Mesothelial cell of epicardium (in vitro differentiated cells): ENCODE data around the gene ZNF607. TPM values are rescaled to one million over a fixed set of nuclear protein-coding genes. Genes with fewer than 3 reads are reported as not detected.

Experiments
- DNase-seq, 2 experiments: peaks; one replicate each; pipeline ENCODE4 v3.0.0; 2021; ENCODE audit warnings: low spot score in 2 of 2; ENCODE audit not compliant: unreplicated experiment in 2 of 2
- H3K27ac Mint-ChIP-seq: 2 replicates; pipeline ENCODE4 v1.8.0; 2021; ENCODE audit warnings: mixed read lengths
- H3K27me3 Mint-ChIP-seq: 2 replicates; pipeline ENCODE4 v1.8.0; 2021; ENCODE audit warnings: low read depth, mixed read lengths
- H3K36me3 Mint-ChIP-seq: 2 replicates; pipeline ENCODE4 v1.8.0; 2021; ENCODE audit warnings: mixed read lengths
- H3K4me1 Mint-ChIP-seq: 2 replicates; pipeline ENCODE4 v1.8.0; 2021; ENCODE audit warnings: mixed read lengths
- H3K4me3 Mint-ChIP-seq: 2 replicates; pipeline ENCODE4 v1.8.0; 2021; ENCODE audit warnings: mild to moderate bottlenecking, moderate library complexity, mixed read lengths
- H3K9me3 Mint-ChIP-seq: 2 replicates; pipeline ENCODE4 v1.8.0; 2021; ENCODE audit warnings: mixed read lengths
- total RNA-seq: library from RNA; stranded (reverse); gene quantifications from 3 replicates; pipeline ENCODE4 v1.2.1, GENCODE V29; 2021
- TF ChIP-seq, protein P1 (sequence below): fragments of 200-600 bp; sonication (generic); IDR thresholded peaks from one replicate; pipeline ENCODE4 v1.5.0; 2021; ENCODE audit warnings: antibody characterized with exemption; ENCODE audit not compliant: unreplicated experiment

The ZNF607 gene
- total RNA-seq, 1 donor from 2014 or later = 17.6 TPM

DNA sequence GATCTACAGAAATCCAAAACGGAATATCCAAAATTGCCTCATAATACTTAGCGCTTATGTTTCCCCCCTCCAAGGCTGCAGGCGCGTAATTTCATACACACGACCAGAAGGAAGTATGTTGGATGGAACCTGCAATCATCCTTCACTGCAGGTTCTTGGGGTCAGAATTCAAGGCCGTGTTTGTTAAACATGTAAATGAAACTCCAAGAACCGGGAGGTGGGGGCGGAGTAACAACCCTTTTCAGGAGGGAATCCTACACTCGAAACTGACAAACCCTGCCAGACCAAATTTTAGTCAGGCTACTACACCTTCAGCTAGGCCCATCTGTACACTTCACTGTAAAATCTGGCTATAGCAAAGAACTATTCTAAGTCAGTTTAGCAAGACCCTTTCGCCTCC lies 1.3 kb downstream of the ZNF607 start:
- Mint-ChIP-seq H3K9me3 (no peaks in the 10 kb centered on the region), H3K36me3 (peaks cover 13% of the 10 kb centered on the region), H3K27me3 (no peaks in the 10 kb centered on the region), H3K27ac (peak overlapping the region; percentile 93), H3K4me3 (peak overlapping the region; percentile 85), H3K4me1 (peaks cover 20% of the 10 kb centered on the region)
- TF ChIP-seq, protein P1, sequence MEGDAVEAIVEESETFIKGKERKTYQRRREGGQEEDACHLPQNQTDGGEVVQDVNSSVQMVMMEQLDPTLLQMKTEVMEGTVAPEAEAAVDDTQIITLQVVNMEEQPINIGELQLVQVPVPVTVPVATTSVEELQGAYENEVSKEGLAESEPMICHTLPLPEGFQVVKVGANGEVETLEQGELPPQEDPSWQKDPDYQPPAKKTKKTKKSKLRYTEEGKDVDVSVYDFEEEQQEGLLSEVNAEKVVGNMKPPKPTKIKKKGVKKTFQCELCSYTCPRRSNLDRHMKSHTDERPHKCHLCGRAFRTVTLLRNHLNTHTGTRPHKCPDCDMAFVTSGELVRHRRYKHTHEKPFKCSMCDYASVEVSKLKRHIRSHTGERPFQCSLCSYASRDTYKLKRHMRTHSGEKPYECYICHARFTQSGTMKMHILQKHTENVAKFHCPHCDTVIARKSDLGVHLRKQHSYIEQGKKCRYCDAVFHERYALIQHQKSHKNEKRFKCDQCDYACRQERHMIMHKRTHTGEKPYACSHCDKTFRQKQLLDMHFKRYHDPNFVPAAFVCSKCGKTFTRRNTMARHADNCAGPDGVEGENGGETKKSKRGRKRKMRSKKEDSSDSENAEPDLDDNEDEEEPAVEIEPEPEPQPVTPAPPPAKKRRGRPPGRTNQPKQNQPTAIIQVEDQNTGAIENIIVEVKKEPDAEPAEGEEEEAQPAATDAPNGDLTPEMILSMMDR = no peak
- DNase-seq = no peak

DNA sequence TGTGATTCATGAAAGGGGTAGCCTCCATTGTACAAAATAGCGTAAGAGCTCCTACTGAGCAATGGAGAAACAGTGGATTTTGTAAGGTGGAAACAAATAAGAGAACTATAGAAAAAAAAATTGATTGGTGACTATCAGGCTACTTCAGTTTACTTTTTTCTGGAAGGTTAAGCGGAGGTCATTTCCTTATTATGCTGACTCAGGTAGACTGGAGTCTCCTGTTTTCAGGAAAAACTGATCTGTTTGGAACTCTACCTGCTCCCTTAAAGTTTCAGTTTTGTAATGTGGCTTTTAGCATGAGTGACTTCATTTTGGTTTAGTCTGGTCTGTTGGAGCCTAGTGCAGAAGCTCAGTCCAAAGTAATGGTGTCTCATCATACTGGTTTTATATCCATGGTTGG lies 3.4 kb downstream of the ZNF607 start:
- peaks cover 31% of the 10 kb centered on the region for H3K36me3 Mint-ChIP-seq
- H3K4me3 Mint-ChIP-seq = no peak overlapping the region
- peaks cover 20% of the 10 kb centered on the region for H3K4me1 Mint-ChIP-seq
- TF ChIP-seq, protein P1 = no peak
- H3K27me3 Mint-ChIP-seq = no peaks in the 10 kb centered on the region
- DNase-seq = no peak
- peaks cover 8% of the 10 kb centered on the region for H3K9me3 Mint-ChIP-seq
- peak overlapping the region; percentile 24 for H3K27ac Mint-ChIP-seq

DNA sequence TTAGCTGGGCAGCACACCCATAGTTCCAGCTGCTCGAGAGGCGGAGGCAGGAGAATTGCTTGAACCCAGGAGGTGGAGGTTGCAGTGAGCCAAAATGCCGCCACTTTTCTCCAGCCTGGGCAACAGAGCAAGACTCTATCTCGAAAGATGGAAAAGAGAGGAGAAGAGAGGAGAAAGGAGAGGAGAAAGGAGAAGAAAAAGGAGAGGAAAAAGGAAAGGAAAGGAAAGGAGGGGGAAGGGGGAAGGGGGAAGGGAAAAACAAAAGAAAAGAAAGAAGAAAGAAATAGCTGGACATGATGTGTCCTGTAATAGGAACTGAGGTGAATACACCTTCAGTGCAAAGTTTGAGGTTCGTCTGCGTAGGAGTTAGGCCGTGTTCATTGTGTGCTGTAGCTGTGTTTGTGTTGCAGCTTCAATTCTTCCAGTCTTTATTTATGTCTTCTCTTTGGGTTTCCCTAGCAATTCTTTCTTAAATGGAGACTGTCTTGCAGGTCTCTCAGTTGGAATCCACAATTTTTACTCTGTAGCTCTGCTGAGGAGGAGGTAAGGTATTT lies 13.4 kb downstream of the ZNF607 start:
- no peak overlapping the region for H3K27ac Mint-ChIP-seq
- no peak overlapping the region for H3K4me3 Mint-ChIP-seq
- H3K4me1 Mint-ChIP-seq = no peaks in the 10 kb centered on the region
- no peaks in the 10 kb centered on the region for H3K27me3 Mint-ChIP-seq
- peaks cover 75% of the 10 kb centered on the region for H3K36me3 Mint-ChIP-seq
- peaks cover 38% of the 10 kb centered on the region for H3K9me3 Mint-ChIP-seq
- TF ChIP-seq, protein P1 = no peak
- DNase-seq = no peak

DNA sequence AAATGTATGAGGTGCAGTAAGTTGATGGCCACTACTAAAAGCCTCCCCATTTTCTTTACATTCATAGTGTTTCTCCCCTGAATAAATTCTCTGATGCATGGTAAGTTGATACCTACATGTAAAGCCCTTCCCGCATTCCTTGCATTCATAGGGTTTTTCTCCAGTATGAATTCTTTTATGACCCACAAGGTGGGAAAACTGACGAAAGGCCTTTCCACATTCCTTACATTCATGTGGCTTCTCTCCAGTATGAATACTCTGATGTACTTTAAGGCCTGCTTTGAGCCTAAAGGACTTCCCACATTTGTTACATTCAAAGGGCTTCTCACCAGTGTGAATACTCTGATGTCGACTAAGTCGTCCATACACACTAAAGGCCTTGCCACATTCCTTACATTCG lies 20.5 kb downstream of the ZNF607 start:
- H3K4me1 Mint-ChIP-seq = no peaks in the 10 kb centered on the region
- DNase-seq = no peak
- no peak overlapping the region for H3K27ac Mint-ChIP-seq
- TF ChIP-seq, protein P1 = no peak
- peaks cover 70% of the 10 kb centered on the region for H3K36me3 Mint-ChIP-seq
- H3K4me3 Mint-ChIP-seq = no peak overlapping the region
- H3K9me3 Mint-ChIP-seq = peaks cover 61% of the 10 kb centered on the region
- no peaks in the 10 kb centered on the region for H3K27me3 Mint-ChIP-seq

DNA sequence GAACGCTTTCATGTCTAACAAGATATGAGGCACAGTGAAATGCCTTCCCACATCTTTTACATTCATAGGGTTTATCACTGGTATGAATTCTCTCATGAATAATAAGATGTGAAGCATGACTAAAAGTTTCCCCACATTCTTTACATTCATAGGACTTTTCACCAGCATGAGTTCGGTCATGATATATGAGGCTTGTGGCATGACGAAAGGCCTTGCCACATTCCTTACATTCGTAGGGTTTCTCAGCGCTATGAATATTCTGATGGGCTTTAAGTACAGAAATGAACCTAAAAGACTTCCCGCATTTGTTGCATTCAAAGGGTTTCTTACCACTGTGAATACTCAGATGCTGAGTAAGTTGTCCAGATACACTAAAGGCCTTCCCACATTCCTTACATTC lies 21.3 kb downstream of the ZNF607 start:
- TF ChIP-seq, protein P1 = no peak
- no peak overlapping the region for H3K4me3 Mint-ChIP-seq
- peaks cover 61% of the 10 kb centered on the region for H3K9me3 Mint-ChIP-seq
- no peak for DNase-seq
- no peaks in the 10 kb centered on the region for H3K4me1 Mint-ChIP-seq
- H3K36me3 Mint-ChIP-seq = peaks cover 65% of the 10 kb centered on the region
- no peaks in the 10 kb centered on the region for H3K27me3 Mint-ChIP-seq
- no peak overlapping the region for H3K27ac Mint-ChIP-seq
